Breast epithelium (tissue), 3 donors: Measurements from ENCODE around the gene TMEM126A.

Experiments
- POLR2AphosphoS5 ChIP-seq, 3 donors: sonication (generic); formaldehyde crosslinking; IDR thresholded peaks; one replicate each; pipeline ENCODE4 v1.6.1; 2017; ENCODE audit warnings: antibody characterized with exemption in 3 of 3
- TF ChIP-seq, protein P1 (sequence below), 3 donors: fragments of 450-650 bp; IDR thresholded peaks; one replicate each; pipeline ENCODE4 v1.5.1; 2016 to 2017; ENCODE audit warnings: antibody characterized with exemption in 3 of 3, mild to moderate bottlenecking in 3 of 3, moderate library complexity in 3 of 3

DNA sequence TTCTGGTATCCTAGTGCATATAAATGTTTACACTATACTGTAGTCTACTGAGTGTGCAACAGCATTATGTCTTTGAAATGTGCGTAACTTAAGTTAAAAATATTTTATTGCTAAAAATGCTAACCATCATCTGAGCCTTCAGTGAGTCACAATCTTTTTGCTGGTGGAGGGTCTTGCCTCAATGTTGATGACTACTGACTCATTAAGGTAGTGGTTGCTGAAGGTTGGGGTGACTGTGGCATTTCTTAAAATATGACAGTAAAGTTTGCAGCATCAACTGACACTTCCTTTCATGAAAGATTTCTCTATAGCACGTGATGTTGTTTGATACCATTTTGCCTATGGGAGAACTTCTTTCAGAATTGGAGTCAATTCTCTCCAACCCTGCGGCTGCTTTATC lies 25.6 kb downstream of the TMEM126A start:
- TF ChIP-seq, protein P1, sequence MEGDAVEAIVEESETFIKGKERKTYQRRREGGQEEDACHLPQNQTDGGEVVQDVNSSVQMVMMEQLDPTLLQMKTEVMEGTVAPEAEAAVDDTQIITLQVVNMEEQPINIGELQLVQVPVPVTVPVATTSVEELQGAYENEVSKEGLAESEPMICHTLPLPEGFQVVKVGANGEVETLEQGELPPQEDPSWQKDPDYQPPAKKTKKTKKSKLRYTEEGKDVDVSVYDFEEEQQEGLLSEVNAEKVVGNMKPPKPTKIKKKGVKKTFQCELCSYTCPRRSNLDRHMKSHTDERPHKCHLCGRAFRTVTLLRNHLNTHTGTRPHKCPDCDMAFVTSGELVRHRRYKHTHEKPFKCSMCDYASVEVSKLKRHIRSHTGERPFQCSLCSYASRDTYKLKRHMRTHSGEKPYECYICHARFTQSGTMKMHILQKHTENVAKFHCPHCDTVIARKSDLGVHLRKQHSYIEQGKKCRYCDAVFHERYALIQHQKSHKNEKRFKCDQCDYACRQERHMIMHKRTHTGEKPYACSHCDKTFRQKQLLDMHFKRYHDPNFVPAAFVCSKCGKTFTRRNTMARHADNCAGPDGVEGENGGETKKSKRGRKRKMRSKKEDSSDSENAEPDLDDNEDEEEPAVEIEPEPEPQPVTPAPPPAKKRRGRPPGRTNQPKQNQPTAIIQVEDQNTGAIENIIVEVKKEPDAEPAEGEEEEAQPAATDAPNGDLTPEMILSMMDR (IDR thresholded peaks at IDR 0.05), result no peak
- TF ChIP-seq POLR2AphosphoS5 (IDR thresholded peaks at IDR 0.05), result no peak
